Measurements from ENCODE around the gene NSD1.

DNA sequence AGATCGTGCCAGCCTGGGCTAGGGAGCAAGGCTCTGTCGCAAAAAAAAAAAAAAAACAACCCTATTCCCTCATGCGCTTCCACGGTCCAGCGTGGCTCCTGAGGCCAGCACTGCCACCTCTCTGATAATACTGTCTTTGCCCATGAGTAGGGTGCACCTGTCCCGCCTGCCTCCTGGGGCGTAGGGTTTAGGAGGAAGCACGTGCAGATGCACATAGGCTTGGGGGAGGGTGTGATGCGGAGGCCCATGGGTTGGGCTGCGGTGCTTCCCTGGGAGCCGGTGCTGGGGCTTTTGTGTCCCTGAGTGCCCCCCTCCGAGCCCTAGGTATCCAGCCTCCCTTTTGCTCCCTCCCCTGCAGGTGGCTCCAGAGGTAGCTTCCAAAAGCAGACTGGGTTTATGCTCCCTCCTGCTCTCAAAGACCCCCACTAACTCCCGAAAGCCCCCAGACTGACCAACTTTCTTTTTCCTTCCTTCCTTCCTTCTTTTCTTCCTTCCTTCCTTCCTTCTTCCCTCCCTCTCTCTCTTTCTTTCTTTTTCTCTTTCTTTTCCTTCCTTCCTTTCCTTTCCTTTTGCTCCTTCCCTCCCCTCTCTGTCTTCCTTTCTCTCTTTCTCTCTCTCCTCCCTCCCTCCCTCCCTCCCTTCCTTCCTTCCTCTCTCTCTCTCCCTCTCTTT lies 34.0 kb upstream of the NSD1 start:
- TF ChIP-seq POLR2A (IDR thresholded peaks at IDR 0.05), result no peak
- TF ChIP-seq, protein P1, sequence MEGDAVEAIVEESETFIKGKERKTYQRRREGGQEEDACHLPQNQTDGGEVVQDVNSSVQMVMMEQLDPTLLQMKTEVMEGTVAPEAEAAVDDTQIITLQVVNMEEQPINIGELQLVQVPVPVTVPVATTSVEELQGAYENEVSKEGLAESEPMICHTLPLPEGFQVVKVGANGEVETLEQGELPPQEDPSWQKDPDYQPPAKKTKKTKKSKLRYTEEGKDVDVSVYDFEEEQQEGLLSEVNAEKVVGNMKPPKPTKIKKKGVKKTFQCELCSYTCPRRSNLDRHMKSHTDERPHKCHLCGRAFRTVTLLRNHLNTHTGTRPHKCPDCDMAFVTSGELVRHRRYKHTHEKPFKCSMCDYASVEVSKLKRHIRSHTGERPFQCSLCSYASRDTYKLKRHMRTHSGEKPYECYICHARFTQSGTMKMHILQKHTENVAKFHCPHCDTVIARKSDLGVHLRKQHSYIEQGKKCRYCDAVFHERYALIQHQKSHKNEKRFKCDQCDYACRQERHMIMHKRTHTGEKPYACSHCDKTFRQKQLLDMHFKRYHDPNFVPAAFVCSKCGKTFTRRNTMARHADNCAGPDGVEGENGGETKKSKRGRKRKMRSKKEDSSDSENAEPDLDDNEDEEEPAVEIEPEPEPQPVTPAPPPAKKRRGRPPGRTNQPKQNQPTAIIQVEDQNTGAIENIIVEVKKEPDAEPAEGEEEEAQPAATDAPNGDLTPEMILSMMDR (IDR thresholded peaks at IDR 0.05 in 4 of 5, conservative IDR thresholded peaks at IDR 0.05 in 1 of 5), result no peak

All from gastrocnemius medialis (tissue), 4 donors.